Measurements from ENCODE around the gene POTEH. TPM values are rescaled to one million over a fixed set of nuclear protein-coding genes. Genes with fewer than 3 reads are reported as not detected.
"Not testable (repeated sequence)": the region's sequence is repeated elsewhere in the genome, so short reads cannot be mapped to it uniquely, and the experiment has no call there.

Gene POTEH
- total RNA-seq (10 to 100 TPM; 33.6 to 57.6 TPM), polyA plus RNA-seq (ENCODE audit: insufficient read depth, low read depth, low replicate concordance) (2.4 TPM)
- long read RNA-seq, donor 1: 0 reads
- long read RNA-seq, donor 2: 0 reads

- H3K4me3 ChIP-seq; H3K27ac ChIP-seq; H3K9me3 ChIP-seq; intact Hi-C loops (cut with DNase I; ENCODE audit: low total_unique reads); DNase-seq; H3K27me3 ChIP-seq; H3K36me3 ChIP-seq (ENCODE audit: low read depth, missing control alignments); H3K4me1 ChIP-seq: not testable (repeated sequence)
- 80% methylated on average over 1 of the region's 11 CpGs; no CpG with 5 or more reads in 1 of the 2 donors for WGBS, 2 donors
Observed at GRCh38 chr22:15689749-15690125, at the start of gene POTEH. Gene POTEH (plus strand): TSS chr22:15690026. CDS start chr22:15690078, 52 bp downstream.

GRCh38 chr22:15642288-15642861 lies 47.5 kb upstream of the POTEH start:
- H3K36me3 ChIP-seq (ENCODE audit: low read depth, missing control alignments); H3K27ac ChIP-seq; intact Hi-C loops (cut with DNase I; ENCODE audit: low total_unique reads); H3K9me3 ChIP-seq; H3K4me3 ChIP-seq; H3K27me3 ChIP-seq; DNase-seq; H3K4me1 ChIP-seq: not testable (repeated sequence)
- WGBS, 2 donors: 20 to 80% methylated on average over 2 to 4 of the region's 19 CpGs

DNA sequence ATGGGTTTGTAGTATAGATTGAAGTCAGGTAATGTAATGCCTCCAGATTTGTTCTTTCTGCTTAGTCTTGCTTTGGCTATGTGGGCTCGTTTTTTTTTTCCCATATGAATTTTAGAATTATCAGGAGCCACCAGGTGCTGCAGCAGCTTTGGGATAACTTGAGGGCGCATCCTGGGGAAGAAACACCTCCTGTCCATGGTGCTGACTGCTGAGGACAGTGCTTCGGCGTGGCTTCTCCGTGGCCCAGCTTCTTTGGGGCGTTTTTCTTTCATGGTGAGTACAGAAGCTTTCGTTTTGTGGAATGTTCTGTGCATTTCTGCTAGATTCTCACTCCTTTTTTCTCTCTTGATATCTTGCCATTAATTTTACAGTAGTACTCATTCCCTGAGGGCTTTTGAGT lies 37.9 kb upstream of the POTEH start:
- H3K9me3 ChIP-seq; H3K4me3 ChIP-seq; H3K36me3 ChIP-seq (ENCODE audit: low read depth, missing control alignments); H3K27me3 ChIP-seq; H3K4me1 ChIP-seq; H3K27ac ChIP-seq; intact Hi-C loops (cut with DNase I; ENCODE audit: low total_unique reads): not testable (repeated sequence)
- WGBS, 2 donors: 25 to 33% methylated on average over 2 to 5 of the region's 7 CpGs
- DNase-seq: peak; percentile 20

- H3K27me3 ChIP-seq; DNase-seq; H3K27ac ChIP-seq; intact Hi-C loops (cut with DNase I; ENCODE audit: low total_unique reads); H3K36me3 ChIP-seq (ENCODE audit: low read depth, missing control alignments); H3K4me1 ChIP-seq; H3K9me3 ChIP-seq; H3K4me3 ChIP-seq: not testable (repeated sequence)
- WGBS, 2 donors: 56 to 63% methylated on average over 1 of the region's 6 CpGs
Observed at GRCh38 chr22:15652738-15653137, 37.1 kb upstream of the POTEH start.

DNA sequence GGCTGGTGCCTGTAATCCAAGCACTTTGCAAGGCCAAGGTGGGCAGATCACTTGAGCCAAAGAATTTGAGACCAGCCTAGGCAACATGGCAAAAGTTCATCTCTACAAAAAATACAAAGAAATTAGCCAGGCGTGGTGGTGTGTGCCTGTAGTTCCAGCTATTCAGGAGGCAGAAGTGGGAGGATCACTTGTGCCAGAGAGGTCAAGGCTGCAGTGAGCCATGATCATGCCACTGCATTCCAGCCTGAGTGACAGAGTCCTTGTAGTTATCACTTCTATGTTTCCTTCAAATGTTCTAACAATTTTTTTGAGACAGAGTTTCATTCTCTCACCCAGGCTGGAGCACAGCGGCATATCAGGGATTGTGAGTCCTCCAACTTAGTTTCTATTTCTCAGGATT lies 36.6 kb upstream of the POTEH start:
- WGBS, 2 donors: 44 to 50% methylated on average over 1 to 2 of the region's 2 CpGs
- H3K4me1 ChIP-seq; H3K36me3 ChIP-seq (ENCODE audit: low read depth, missing control alignments); H3K27ac ChIP-seq; H3K27me3 ChIP-seq; H3K4me3 ChIP-seq; intact Hi-C loops (cut with DNase I; ENCODE audit: low total_unique reads); H3K9me3 ChIP-seq: not testable (repeated sequence)
- peak; percentile 72 for DNase-seq

GRCh38 chr22:15661102-15661501 lies 28.7 kb upstream of the POTEH start:
- H3K27me3 ChIP-seq; DNase-seq; H3K9me3 ChIP-seq; H3K4me3 ChIP-seq; H3K4me1 ChIP-seq; H3K36me3 ChIP-seq (ENCODE audit: low read depth, missing control alignments); intact Hi-C loops (cut with DNase I; ENCODE audit: low total_unique reads); H3K27ac ChIP-seq: not testable (repeated sequence)
- WGBS, 2 donors: no CpG with 5 or more reads among the region's 2 CpGs

DNA sequence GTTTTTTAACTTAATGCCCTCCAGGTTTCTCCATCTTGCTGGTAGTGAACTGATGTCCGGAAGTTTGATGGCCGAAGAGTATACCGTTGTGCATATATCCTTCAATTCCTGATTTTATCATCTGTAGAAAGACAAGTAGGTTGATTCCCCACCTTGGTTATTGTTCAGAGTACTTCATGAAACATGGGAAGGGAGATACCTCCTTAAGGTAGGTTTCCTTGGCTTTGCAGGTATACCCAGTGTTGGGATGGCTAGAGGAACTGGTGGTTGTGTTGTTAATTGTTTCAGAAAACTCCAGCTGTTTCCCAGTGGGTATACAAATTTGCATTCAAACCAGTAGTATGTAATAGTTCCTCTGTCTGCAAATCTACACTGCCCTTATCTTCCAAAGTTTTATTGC lies 25.1 kb upstream of the POTEH start:
- H3K4me3 ChIP-seq; H3K9me3 ChIP-seq; H3K27ac ChIP-seq; H3K36me3 ChIP-seq (ENCODE audit: low read depth, missing control alignments); intact Hi-C loops (cut with DNase I; ENCODE audit: low total_unique reads); DNase-seq; H3K27me3 ChIP-seq; H3K4me1 ChIP-seq: not testable (repeated sequence)
- WGBS, 2 donors: 88% methylated on average over 1 of the region's 3 CpGs; no CpG with 5 or more reads in 1 of the 2 donors

DNA sequence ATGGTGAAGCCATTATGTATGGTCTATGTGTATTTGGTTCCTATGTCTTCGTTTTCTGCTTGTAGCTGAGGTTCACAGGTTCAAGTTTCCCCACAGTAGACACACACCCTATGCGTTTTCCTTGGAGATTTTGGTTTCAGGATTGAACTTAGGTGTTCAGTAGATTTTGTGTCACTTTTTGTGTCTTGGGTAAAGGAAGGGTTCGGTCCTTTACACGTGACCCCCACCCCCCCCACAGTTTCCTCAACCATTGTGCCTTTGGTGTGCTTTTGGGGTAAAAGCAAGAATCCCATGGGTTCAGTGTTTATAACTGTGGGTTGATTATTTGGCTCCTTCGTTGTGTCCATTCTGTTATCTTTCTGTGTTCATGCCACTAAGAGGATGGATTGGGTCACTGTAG lies 24.3 kb upstream of the POTEH start:
- H3K27me3 ChIP-seq; intact Hi-C loops (cut with DNase I; ENCODE audit: low total_unique reads); H3K27ac ChIP-seq; H3K4me1 ChIP-seq; DNase-seq; H3K9me3 ChIP-seq; H3K36me3 ChIP-seq (ENCODE audit: low read depth, missing control alignments); H3K4me3 ChIP-seq: not testable (repeated sequence)
- 60 to 72% methylated on average over 5 of the region's 5 CpGs for WGBS, 2 donors

DNA sequence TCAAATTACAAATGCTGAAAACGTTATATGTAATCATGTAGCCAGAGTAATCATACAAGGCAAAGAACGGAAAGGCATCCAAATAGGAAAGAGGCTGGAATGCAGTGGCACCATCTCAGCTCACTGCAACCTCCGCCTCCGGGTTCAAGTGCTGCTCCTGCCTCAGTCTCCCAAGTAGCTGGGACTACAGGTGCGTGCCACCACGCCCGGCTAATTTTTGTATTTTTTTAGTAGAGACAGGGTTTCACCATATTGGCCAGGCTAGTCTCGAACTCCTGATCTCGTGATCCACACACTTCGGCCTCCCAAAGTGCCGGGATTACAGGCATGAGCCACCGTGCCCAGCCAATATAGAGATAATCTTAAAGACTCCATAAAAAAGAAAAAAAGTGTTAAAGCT lies 20.4 kb upstream of the POTEH start:
- DNase-seq; H3K4me1 ChIP-seq; H3K4me3 ChIP-seq; H3K27ac ChIP-seq; H3K9me3 ChIP-seq; H3K36me3 ChIP-seq (ENCODE audit: low read depth, missing control alignments); H3K27me3 ChIP-seq; intact Hi-C loops (cut with DNase I; ENCODE audit: low total_unique reads): not testable (repeated sequence)
- WGBS, 2 donors: no CpG with 5 or more reads among the region's 12 CpGs

GRCh38 chr22:15679702-15680101 lies 10.1 kb upstream of the POTEH start:
- 94 to 100% methylated on average over 4 to 7 of the region's 8 CpGs for WGBS, 2 donors
- H3K27me3 ChIP-seq; H3K9me3 ChIP-seq; H3K27ac ChIP-seq; H3K4me1 ChIP-seq; DNase-seq; H3K4me3 ChIP-seq; H3K36me3 ChIP-seq (ENCODE audit: low read depth, missing control alignments); intact Hi-C loops (cut with DNase I; ENCODE audit: low total_unique reads): not testable (repeated sequence)

GRCh38 chr22:15684115-15684514 lies 5.7 kb upstream of the POTEH start:
- not testable (repeated sequence) for DNase-seq
- 100% methylated on average over 1 of the region's 3 CpGs; no CpG with 5 or more reads in 1 of the 2 donors for WGBS, 2 donors

DNA sequence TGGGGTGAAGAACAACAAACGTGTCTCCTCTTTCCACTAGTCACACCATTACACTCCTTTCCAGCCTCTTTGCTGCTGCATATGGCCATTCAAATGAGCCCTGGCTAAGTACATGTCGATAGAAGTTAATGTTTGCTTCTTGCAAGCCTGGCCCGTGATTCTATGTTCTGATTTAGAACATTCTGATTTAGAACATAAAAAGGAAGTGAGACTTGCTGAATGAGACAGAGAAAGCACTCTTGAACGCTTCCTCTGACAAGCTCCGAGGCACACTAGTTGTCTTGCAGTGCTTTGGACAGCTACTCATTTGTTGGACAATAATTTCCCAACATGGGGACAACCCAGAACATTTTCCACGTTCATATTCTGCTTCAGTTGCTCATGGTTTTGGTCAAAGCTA lies 5.1 kb upstream of the POTEH start:
- DNase-seq; H3K36me3 ChIP-seq (ENCODE audit: low read depth, missing control alignments); intact Hi-C loops (cut with DNase I; ENCODE audit: low total_unique reads); H3K9me3 ChIP-seq; H3K4me3 ChIP-seq; H3K27ac ChIP-seq; H3K27me3 ChIP-seq; H3K4me1 ChIP-seq: not testable (repeated sequence)
- WGBS, 2 donors: no CpG with 5 or more reads among the region's 6 CpGs

More at GRCh38 chr22:15684115-15684514, 5.7 kb upstream of the POTEH start:
- H3K36me3 ChIP-seq (ENCODE audit: low read depth, missing control alignments); H3K4me3 ChIP-seq; H3K27ac ChIP-seq; H3K9me3 ChIP-seq; intact Hi-C loops (cut with DNase I; ENCODE audit: low total_unique reads); H3K27me3 ChIP-seq; H3K4me1 ChIP-seq: not testable (repeated sequence)

DNA sequence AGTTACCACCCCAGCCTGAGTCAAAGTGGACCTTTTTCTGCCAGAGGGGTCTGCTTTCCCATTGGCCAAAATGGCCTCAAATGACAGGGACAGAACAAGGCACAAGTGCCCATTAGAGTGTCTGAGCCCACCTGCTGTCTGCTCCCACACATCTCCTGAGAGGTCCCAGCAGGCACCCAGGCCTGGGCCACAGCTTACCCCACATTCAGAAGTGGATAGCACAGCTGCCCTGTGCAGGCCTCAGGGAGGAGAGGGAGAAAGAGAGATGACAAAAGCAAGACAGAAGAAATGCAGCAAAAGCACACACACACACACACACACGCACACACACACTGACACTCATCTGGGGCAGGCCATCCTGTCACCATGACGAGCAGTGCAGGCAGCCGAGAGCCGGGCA lies 4.2 kb upstream of the POTEH start:
- H3K4me3 ChIP-seq; H3K27me3 ChIP-seq; H3K27ac ChIP-seq; H3K36me3 ChIP-seq (ENCODE audit: low read depth, missing control alignments); H3K9me3 ChIP-seq; DNase-seq; intact Hi-C loops (cut with DNase I; ENCODE audit: low total_unique reads); H3K4me1 ChIP-seq: not testable (repeated sequence)
- no CpG with 5 or more reads among the region's 4 CpGs for WGBS, 2 donors
